Measurements from ENCODE around the gene LAMTOR4.

DNA sequence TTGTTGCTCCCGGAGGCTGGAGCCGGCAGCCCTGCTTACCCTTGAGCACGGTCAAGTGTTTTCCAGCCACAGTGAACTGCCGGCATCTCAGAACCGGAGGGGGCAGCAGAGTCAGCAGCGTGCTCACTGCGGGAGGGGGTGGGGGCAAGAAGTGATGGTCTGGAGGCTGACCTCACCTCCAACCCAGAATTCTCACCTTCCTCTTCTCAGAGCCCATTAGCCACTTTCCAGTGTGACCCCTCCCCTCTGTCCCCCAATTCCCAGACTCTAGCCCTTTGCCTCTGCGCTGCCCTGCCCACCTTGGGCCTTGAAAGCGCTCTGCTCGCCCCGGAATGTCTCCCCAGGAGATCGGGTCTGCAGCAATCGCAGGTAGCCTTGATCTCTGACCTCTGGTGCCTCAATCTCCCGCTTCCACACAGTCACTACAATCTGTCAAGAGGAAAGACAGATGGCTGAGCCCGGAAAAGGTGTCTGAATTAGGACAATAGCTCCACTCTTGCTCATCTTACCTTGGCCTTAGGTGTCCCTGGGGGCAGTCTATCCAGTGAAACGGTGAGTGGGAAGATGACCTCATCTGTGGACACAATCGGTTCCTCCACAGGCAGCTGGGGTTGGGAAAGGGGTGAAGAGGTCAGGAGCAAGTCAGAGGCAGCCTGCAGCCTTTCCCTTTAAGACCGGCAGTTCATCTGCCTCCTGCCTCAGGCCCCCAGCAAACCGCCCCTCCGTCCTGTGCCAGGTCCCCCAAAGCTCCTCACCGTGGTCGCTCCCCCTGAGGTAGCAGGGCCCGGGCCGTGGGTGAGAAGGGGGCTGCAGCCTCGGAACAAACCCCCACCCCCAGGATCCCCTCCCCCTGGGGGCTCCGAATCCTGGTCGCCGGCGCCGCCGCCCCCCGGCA is 8.9 kb downstream of the LAMTOR4 start:
- no peak for TF ChIP-seq POLR2A (IDR thresholded peaks at IDR 0.05)
- TF ChIP-seq, protein P1, sequence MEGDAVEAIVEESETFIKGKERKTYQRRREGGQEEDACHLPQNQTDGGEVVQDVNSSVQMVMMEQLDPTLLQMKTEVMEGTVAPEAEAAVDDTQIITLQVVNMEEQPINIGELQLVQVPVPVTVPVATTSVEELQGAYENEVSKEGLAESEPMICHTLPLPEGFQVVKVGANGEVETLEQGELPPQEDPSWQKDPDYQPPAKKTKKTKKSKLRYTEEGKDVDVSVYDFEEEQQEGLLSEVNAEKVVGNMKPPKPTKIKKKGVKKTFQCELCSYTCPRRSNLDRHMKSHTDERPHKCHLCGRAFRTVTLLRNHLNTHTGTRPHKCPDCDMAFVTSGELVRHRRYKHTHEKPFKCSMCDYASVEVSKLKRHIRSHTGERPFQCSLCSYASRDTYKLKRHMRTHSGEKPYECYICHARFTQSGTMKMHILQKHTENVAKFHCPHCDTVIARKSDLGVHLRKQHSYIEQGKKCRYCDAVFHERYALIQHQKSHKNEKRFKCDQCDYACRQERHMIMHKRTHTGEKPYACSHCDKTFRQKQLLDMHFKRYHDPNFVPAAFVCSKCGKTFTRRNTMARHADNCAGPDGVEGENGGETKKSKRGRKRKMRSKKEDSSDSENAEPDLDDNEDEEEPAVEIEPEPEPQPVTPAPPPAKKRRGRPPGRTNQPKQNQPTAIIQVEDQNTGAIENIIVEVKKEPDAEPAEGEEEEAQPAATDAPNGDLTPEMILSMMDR (IDR thresholded peaks at IDR 0.05) = peak in 1 of 6 experiments; percentile 7

Data from adrenal gland (tissue), 5 donors.